HepG2 (cell line): Measurements from ENCODE around the gene ARHGEF7. TPM values are rescaled to one million over a fixed set of nuclear protein-coding genes. Genes with fewer than 3 reads are reported as not detected.

Experiments
- ATAC-seq: fragments of 200-7000 bp; cut with Tn5 transposase; 3 replicates; pipeline ENCODE4 v1.9.1; 2020; ENCODE audit warnings: mild to moderate bottlenecking, moderate library complexity
- BruUV-seq: library from RNA; stranded (reverse); fragments of 400-500 nt; replicated peaks from 2 replicates; lab custom pipeline; 2021; lab: Mats Ljungman, UMichigan
- CTCF ChIA-PET: fragments of 300-600 bp; formaldehyde crosslinking; extraction: SDS; loops from one replicate; lab custom pipeline; 2021; ENCODE audit warnings: low total read pairs, inconsistent platforms, low intra/inter-chr PET ratio; lab: Yijun Ruan, JAX
- POLR2A ChIA-PET: fragments of 350-600 bp; sonication (Branson Sonifier 250); formaldehyde crosslinking; loops from one replicate; lab custom pipeline; 2020; ENCODE audit warnings: antibody characterized with exemption, inconsistent platforms; lab: Yijun Ruan, JAX
- DNase-seq: peaks from one replicate; pipeline ENCODE4 v3.0.0-alpha.2; 2015; ENCODE audit warnings: low spot score
- FAIRE-seq: peaks from 3 replicates; lab custom pipeline; 2011; peaks lifted over from hg19 to GRCh38; lab: Jason Lieb, UNC
- H2AFZ ChIP-seq: one replicate; pipeline ENCODE4 v1.6.1; 2011; ENCODE audit warnings: low read length, inconsistent platforms
- H3K27ac ChIP-seq: fragments of 300-600 bp; 3 replicates; pipeline ENCODE4 v1.8.0; 2011; ENCODE audit warnings: mixed run types, mild to moderate bottlenecking, mixed read lengths, low read length, inconsistent platforms; ENCODE audit not compliant: insufficient read depth; ENCODE audit errors: extremely low read length
- H3K27me3 ChIP-seq, 2 experiments: fragments of 200-600 bp in 1 of 2; 2 replicates in 1 of 2; 3 replicates in 1 of 2; pipeline versions ENCODE4 v1.6.0 to v1.8.0; 2011; ENCODE audit warnings: low read length in 2 of 2, mild to moderate bottlenecking in 2 of 2, moderate library complexity in 2 of 2, inconsistent platforms in 1 of 2; ENCODE audit not compliant: insufficient read depth in 2 of 2, control insufficient read depth in 1 of 2
- H3K36me3 ChIP-seq, 2 experiments: fragments of 200-600 bp in 1 of 2; replicated peaks in 1 of 2; 2 replicates in 1 of 2; 3 replicates in 1 of 2; pipeline versions ENCODE4 v1.5.1 to v1.8.0; 2011; ENCODE audit warnings: low read length in 2 of 2, inconsistent platforms in 1 of 2; ENCODE audit not compliant: insufficient read depth in 2 of 2, control insufficient read depth in 1 of 2
- H3K4me1 ChIP-seq: 2 replicates; pipeline ENCODE4 v1.5.1; 2012; ENCODE audit warnings: low read length, inconsistent platforms; ENCODE audit not compliant: insufficient read depth
- H3K4me2 ChIP-seq: 2 replicates; pipeline ENCODE4 v1.6.0; 2011; ENCODE audit warnings: low read depth, low read length, inconsistent platforms
- H3K4me3 ChIP-seq, 3 experiments: fragments of 200-600 bp in 1 of 3; sonication (generic), shearing (Covaris generic) in 1 of 3; replicated peaks in 1 of 3; 2 replicates each; pipeline ENCODE4 v1.5.1; 2011 to 2016; ENCODE audit warnings: low read length in 3 of 3, inconsistent platforms in 2 of 3, low read depth in 2 of 3, mild to moderate bottlenecking in 2 of 3, control low read depth in 1 of 3, mixed read lengths in 1 of 3; ENCODE audit not compliant: insufficient read depth in 1 of 3
- H3K79me2 ChIP-seq: one replicate; pipeline ENCODE4 v1.6.1; 2011; ENCODE audit warnings: low read length, inconsistent platforms; ENCODE audit not compliant: insufficient read depth
- H3K9ac ChIP-seq: 2 replicates; pipeline ENCODE4 v1.6.0; 2011; ENCODE audit warnings: mild to moderate bottlenecking, low read depth, low read length, inconsistent platforms; ENCODE audit not compliant: insufficient read depth
- H3K9me3 ChIP-seq: 2 replicates; pipeline ENCODE4 v1.5.1; 2012; ENCODE audit warnings: mild to moderate bottlenecking, low read length
- H4K20me1 ChIP-seq: 2 replicates; pipeline ENCODE4 v1.6.0; 2011; ENCODE audit warnings: inconsistent platforms, mild to moderate bottlenecking, low read length, moderate library complexity; ENCODE audit not compliant: insufficient read depth
- CENPT ChIP-seq: sonication (generic); formaldehyde crosslinking; IDR thresholded peaks from 2 replicates; pipeline ENCODE4 v1.8.0; 2022; ENCODE audit warnings: low read depth, mild to moderate bottlenecking, moderate library complexity, missing genetic modification reagents
- KAT2B ChIP-seq: fragments of 150-350 bp; IDR thresholded peaks from 2 replicates; pipeline ENCODE4 v1.6.1; 2014; ENCODE audit warnings: low read depth, low read length, borderline replicate concordance
- MAFF ChIP-seq: IDR thresholded peaks from 2 replicates; pipeline ENCODE4 v1.6.1; 2011; ENCODE audit warnings: low read depth, low read length, improper control_type of control experiment
- MAFK ChIP-seq, 2 experiments: IDR thresholded peaks in 1 of 2; conservative IDR thresholded peaks in 1 of 2; 2 replicates each; pipeline ENCODE4 v1.6.1; 2011; ENCODE audit warnings: improper control_type of control experiment in 2 of 2, low read length in 2 of 2
- NFIC ChIP-seq: IDR thresholded peaks from 2 replicates; pipeline ENCODE4 v1.6.1; 2012; ENCODE audit warnings: mild to moderate bottlenecking, low read length, inconsistent platforms
- RBFOX2 ChIP-seq: fragments of 200-400 bp; formaldehyde crosslinking; IDR thresholded peaks from 2 replicates; pipeline ENCODE4 v1.6.1; 2017; ENCODE audit warnings: low read depth, mild to moderate bottlenecking, low read length
- SSRP1 ChIP-seq: IDR thresholded peaks from 2 replicates; pipeline ENCODE4 v1.6.1; 2016; ENCODE audit warnings: control low read depth
- XBP1 ChIP-seq: sonication (generic); formaldehyde crosslinking; IDR thresholded peaks from 2 replicates; pipeline ENCODE4 v1.5.0; 2020; ENCODE audit warnings: missing genetic modification reagents
- ZFP1 ChIP-seq: IDR thresholded peaks from 2 replicates; pipeline ENCODE4 v1.6.1; 2016
- ZNF430 ChIP-seq: sonication (generic); formaldehyde crosslinking; IDR thresholded peaks from 2 replicates; pipeline ENCODE4 v1.9.0; 2021; ENCODE audit warnings: mild to moderate bottlenecking, missing genetic modification reagents
- ZSCAN22 ChIP-seq: sonication (generic); formaldehyde crosslinking; IDR thresholded peaks from 2 replicates; pipeline ENCODE4 v1.4.0; 2020; ENCODE audit warnings: mild to moderate bottlenecking, missing genetic modification reagents
- WGBS: methylation state at CpG from one replicate; pipeline ENCODE4 v1.1.6; 2017; ENCODE audit warnings: low lambda C conversion rate; 5-methylcytosine and 5-hydroxymethylcytosine counted together
- in situ Hi-C: cut with HindIII; loops from 2 replicates; pipeline ENCODE4 v1.10.0; 2017; ENCODE audit warnings: low pct_unique_long_range_greater_than_20kb; ENCODE audit not compliant: extremely low pct_ligation_motif_present
- intact Hi-C: fragments of 100-400 bp; cut with micrococcal nuclease; formaldehyde crosslinking; loops from one replicate; pipeline ENCODE4 v1.10.0; 2022; ENCODE audit not compliant: unreplicated experiment
- polyA plus RNA-seq, 8 experiments: library from polyadenylated mRNA; depleted of rRNA in 3 of 8; stranded (reverse) in 7 of 8; unstranded in 1 of 8; fragments of >200 nt; fragmentation: Illumina TruSeq in 4 of 8; extraction: Trizol in 4 of 8; gene quantifications; 2 replicates each; pipeline versions ENCODE4 v1.2.1 to v1.2.3, GENCODE V29; 2011 to 2016; ENCODE audit warnings: low read depth in 4 of 8, missing spikeins in 1 of 8, mixed read lengths in 1 of 8; ENCODE audit not compliant: insufficient read depth in 1 of 8
- total RNA-seq, 5 experiments: library from RNA; depleted of rRNA; stranded (reverse); fragments of >200 nt; fragmentation: Illumina TruSeq; extraction: Trizol; gene quantifications; 2 replicates each; pipeline ENCODE4 v1.2.3, GENCODE V29; 2016; ENCODE audit warnings: low read depth in 1 of 5
- TF ChIP-seq, protein P1 (sequence below): sonication (generic); formaldehyde crosslinking; IDR thresholded peaks from 2 replicates; pipeline ENCODE4 v1.4.0; 2020; ENCODE audit warnings: mild to moderate bottlenecking, low read depth, missing genetic modification reagents

The ARHGEF7 gene
- total and polyA plus RNA-seq, 2 of the 13 experiments (the other 11 are each of a cell fraction or from before 2014, with no cell fraction given), result 15.7 to 22.3 TPM

DNA sequence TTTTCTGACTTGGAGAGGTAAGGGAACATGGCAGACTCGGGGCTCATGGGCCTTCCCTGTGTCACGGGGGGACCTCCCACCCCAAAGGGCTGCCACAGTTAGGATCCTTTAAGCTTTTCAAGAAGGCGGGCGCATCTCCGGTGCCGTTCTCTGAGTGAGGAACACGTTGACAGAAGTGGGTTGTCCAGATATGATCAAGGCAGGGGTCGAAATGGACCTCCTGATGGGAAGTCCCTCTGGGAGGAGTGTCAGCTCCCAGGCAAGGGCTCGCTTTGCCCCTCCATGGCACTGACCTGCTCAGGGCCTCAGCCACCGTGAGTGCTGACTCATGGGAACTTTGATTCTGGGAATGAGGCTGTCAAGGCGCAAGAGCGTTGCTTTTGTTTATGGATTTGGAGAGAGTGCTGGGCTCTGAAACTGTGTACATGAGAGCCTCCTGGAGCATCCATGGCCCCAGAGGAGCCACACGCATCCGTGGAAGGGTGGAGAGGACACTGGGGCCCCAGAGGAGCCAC, 198.9 kb downstream of the ARHGEF7 start:
- BruUV-seq, result no TSS peak
- H4K20me1 ChIP-seq, result no peaks in the 10 kb centered on the region
- WGBS, result 87% methylated on average over 14 of the region's 14 CpGs
- H2AFZ ChIP-seq, result no peak overlapping the region
- ChIA-PET POLR2A (no interaction called here), CTCF (no interaction called here)
- H3K4me2 ChIP-seq, result no peak overlapping the region
- H3K27me3 ChIP-seq, result no peaks in the 10 kb centered on the region
- in situ Hi-C loops, result no loop called here
- no peak for DNase-seq
- no peak overlapping the region for H3K27ac ChIP-seq
- no peaks in the 10 kb centered on the region; a peak in 1 of 5 replicates for H3K36me3 ChIP-seq
- peaks cover 7% of the 10 kb centered on the region; the same call in 1 of the 2 replicates for H3K9me3 ChIP-seq
- FAIRE-seq, result no peak
- no peak overlapping the region for H3K9ac ChIP-seq
- ATAC-seq, result no peak
- no peaks in the 10 kb centered on the region for H3K79me2 ChIP-seq
- no peak overlapping the region for H3K4me3 ChIP-seq
- H3K4me1 ChIP-seq, result no peaks in the 10 kb centered on the region
- TF ChIP-seq ZNF430 (CRISPR knock-in tag) (no peak), XBP1 (CRISPR knock-in tag) (no peak), RBFOX2 (no peak), KAT2B (no peak), MAFF (0 out of 2 replicates have a peak, but pooled peaks have one; percentile 7), MAFK (conservative IDR thresholded peaks at IDR 0.05 in 1 of 2, IDR thresholded peaks at IDR 0.05 in 1 of 2; ENCODE audit: low read length in 2 of 2) (peak in 1 of 2 experiments; percentile 11; a peak in 1 of 4 replicates)
- TF ChIP-seq, protein P1, sequence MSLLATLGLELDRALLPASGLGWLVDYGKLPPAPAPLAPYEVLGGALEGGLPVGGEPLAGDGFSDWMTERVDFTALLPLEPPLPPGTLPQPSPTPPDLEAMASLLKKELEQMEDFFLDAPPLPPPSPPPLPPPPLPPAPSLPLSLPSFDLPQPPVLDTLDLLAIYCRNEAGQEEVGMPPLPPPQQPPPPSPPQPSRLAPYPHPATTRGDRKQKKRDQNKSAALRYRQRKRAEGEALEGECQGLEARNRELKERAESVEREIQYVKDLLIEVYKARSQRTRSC, result no peak
- intact Hi-C loops, result no loop called here

DNA sequence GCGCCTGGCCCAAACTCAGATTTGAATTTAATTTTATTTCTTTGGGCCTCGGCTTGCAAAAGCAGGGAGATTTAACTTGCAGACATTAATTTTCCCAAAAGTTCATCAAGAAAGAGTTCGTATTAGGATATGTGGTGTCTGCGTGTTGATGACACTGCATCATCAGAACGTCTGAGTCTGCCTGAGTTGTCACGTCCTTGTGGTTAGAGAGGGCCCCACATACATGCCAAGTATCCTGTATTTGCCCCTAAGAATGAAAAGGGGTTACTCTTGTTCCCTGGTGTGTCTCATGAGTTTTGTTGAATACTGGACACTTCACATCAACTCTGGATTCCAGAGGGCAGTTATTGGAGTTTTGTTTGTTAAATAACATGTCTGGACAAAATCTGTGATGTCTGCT, 199.7 kb downstream of the ARHGEF7 start:
- intact Hi-C loops (no loop called here), in situ Hi-C loops (no loop called here)
- BruUV-seq, result no TSS peak

More for the DNA sequence above, 199.7 kb downstream of the ARHGEF7 start:
- TF ChIP-seq ZFP1 (CRISPR knock-in tag) (no peak), NFIC (no peak), SSRP1 (CRISPR knock-in tag) (no peak), CENPT (CRISPR knock-in tag) (no peak), ZSCAN22 (CRISPR knock-in tag) (no peak)
- Histone ChIP-seq H3K4me1 (no peaks in the 10 kb centered on the region), H3K27ac (no peak overlapping the region), H3K9me3 (peaks cover 7% of the 10 kb centered on the region; the same call in 1 of the 2 replicates), H3K4me3 (no peak overlapping the region), H3K4me2 (no peak overlapping the region), H2AFZ (no peak overlapping the region), H3K9ac (no peak overlapping the region), H3K36me3 (no peaks in the 10 kb centered on the region; a peak in 1 of 5 replicates), H4K20me1 (no peaks in the 10 kb centered on the region), H3K79me2 (no peaks in the 10 kb centered on the region), H3K27me3 (no peaks in the 10 kb centered on the region)
- POLR2A ChIA-PET, result no interaction called here
- ATAC-seq (no peak), DNase-seq (no peak), FAIRE-seq (no peak)
- WGBS, result 93% methylated on average over 6 of the region's 6 CpGs
- CTCF ChIA-PET, result no interaction called here
